SH-SY5Y (cell line): ENCODE results near the gene WNK2.

Source experiments
- GATA2 ChIP-seq: IDR thresholded peaks from 2 replicates; pipeline ENCODE4 v1.6.1; 2011; ENCODE audit warnings: mild to moderate bottlenecking, low read depth, low read length
- GATA3 ChIP-seq: IDR thresholded peaks from 2 replicates; pipeline ENCODE4 v1.6.1; 2011; ENCODE audit warnings: low read depth, mild to moderate bottlenecking, low read length, moderate library complexity

WNK2 gene

DNA sequence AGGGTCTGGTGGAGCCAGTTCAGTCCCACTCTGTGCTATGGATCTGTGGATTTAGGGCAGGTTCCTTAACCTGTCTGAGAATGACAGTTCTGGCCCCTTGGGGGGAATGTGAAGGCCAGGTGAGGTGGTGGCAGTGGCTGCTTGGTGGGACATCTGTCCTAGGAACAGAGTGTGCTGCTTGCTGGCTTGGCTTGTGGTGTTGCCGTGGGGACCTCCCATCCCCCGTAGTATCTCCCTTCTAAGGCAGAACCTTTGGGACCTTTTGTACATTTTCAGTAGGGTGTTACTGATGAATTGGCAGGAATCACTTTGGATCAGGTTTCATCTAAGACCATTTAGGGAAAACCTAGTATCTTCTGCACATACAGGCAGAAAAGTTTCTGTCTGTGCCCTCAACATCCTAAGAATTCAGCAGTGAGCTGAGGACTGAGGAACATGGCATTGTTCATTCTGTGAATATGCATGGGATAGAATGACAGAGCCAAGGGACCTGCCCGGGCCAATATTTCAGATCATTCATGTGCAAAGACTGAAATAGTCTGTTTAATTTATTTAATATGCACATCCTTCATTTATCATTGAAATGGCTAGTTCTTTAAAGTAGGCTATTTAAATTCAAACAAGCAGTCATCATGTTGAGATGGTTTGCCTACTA is 64.6 kb downstream of the WNK2 start:
- TF ChIP-seq GATA3 (no peak), GATA2 (no peak)

DNA sequence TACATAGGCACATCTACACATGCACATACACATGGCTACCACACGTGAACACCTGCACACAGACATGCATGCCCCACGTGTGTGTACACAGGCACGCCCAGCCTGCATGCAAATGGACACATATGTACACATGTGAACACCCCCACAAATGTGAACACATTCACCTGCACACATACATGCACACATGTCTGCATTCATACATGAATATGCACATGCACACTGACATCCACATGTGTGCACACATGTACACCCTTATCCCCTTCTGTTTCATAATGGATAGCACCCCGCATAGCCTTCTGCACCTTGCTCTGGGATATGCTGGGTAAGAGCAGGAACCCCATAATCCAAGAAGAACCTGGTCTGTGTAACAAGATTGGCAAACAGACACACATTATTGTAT is 66.2 kb downstream of the WNK2 start:
- TF ChIP-seq GATA3 (no peak), GATA2 (no peak)

- TF ChIP-seq GATA2 (no peak), GATA3 (no peak)
Measured at GRCh38 chr9:93252116-93252780, 68.3 kb downstream of the WNK2 start.

GRCh38 chr9:93252781-93253530 is 69.0 kb downstream of the WNK2 start:
- TF ChIP-seq GATA2, result no peak
- no peak for TF ChIP-seq GATA3

GRCh38 chr9:93253633-93254032 is 69.7 kb downstream of the WNK2 start:
- no peak for TF ChIP-seq GATA2
- no peak for TF ChIP-seq GATA3

DNA sequence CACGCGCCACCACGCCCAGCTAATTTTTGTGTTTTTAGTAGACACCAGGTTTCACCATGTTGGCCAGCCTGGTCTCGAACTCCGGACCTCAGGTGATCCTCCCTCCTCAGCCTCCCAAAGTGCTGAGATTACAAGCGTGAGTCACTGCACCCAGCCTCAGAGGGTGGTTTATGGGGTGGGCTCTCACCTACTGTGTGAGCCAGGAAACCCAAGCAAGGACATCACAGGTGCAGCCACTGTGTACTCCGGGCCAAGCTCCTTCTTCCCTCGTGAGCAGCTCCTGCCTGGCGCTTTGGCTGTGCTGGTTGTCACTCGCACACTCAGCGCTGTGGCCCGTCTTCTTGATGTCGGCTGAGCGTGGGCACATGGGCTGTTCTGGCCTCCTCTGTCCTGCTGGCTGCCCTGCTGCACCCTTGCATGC is 70.1 kb downstream of the WNK2 start:
- no peak for TF ChIP-seq GATA2
- no peak for TF ChIP-seq GATA3

GRCh38 chr9:93254806-93255493 is 71.0 kb downstream of the WNK2 start:
- no peak for TF ChIP-seq GATA2
- no peak for TF ChIP-seq GATA3

DNA sequence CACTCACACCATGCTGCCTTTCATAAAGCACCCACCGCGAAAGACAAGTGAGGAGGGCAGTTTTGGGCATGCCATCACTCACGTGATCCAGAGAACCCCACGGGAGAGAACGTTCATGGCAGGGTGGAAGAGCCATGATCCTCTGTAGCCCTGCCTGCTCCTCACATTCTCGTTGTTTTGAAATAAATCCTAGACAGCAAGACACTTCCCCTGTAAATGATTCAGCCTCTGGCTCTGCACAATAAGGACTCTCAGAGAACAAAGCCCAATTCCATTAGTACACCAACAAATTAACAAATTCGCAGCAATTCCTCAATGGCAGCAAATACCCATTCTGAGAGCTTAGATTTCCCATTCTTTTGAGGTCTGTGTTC is 71.5 kb downstream of the WNK2 start:
- no peak for TF ChIP-seq GATA2
- TF ChIP-seq GATA3, result no peak

DNA sequence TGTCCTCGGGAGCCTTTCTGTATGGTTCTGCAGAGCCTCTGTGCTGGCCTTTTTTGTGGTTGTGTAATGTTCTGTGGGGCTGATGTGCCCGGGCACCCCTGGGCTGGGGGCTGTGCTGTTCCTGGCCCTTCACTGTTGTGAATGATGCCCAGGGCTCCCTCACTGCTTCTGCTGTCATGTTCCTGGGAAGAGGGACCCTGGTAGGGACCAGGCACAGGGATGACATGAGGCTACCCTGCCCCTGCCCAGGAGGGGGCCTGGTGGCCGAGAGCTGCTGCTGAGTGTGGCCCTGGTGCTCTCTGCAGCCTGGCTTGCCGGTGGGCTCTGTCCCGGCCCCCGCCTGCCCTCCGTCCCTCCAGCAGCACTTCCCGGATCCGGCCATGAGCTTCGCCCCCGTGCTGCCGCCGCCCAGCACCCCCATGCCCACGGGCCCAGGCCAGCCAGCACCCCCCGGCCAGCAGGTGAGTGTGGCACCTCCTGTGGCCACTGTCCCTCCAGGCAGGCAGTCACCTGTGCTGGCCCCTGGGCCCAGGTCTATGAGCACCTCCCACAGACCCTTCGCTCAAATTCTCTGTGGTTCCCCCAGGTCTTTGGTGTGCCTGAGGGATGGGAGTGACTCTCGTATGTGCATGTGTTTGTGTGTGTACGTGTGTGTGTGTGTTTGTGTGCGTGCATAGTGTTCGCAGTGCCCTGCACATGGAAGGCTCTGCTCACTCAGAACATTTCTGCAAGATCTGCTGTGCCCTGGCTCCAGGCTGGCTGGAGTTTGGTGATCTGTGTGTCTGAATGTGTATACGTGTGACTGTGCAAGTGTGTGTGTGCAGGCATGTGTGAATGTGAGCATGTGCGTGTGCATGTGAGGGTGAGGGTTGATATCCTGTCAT is 72.3 kb downstream of the WNK2 start:
- no peak for TF ChIP-seq GATA3
- TF ChIP-seq GATA2, result no peak

GRCh38 chr9:93256878-93257807 is 73.2 kb downstream of the WNK2 start:
- no peak for TF ChIP-seq GATA3
- TF ChIP-seq GATA2, result no peak

DNA sequence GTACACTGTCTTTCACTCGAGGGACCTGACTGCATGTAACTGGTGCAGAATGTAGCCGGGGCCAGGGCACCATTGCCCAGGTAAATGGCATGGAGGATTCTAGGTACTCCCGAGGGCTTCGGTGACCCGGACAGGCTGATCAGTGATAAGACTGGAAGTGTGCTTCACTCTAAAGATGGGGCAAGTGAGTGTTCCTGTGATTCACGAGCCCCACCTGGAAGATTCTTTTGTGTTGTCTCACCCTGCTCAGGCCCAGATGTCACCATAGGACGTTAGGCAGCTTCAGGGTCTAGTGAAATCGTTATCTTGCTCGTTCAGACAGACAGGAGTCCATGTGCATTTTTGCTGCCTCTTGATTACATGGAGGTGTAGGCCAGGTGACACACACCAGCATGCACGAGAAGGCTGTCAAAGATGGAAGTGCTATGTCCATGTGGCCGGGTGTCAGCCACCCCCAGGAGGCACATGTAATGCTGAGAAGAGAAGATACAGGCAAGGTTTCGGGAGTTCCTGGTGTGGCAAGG is 73.9 kb downstream of the WNK2 start:
- TF ChIP-seq GATA3, result no peak
- no peak for TF ChIP-seq GATA2

- TF ChIP-seq GATA2 (no peak), GATA3 (no peak)
Measured at GRCh38 chr9:93258419-93258817, 74.5 kb downstream of the WNK2 start.
